HG03558 (cell line): ENCODE data around the gene PLSCR3.
"Not testable (repeated sequence)": the region's sequence is repeated elsewhere in the genome, so short reads cannot be mapped to it uniquely, and the experiment has no call there.

Source experiments
- ATAC-seq: cut with Tn5 transposase; IDR thresholded peaks from one replicate; pipeline ENCODE4 v1.9.1; 2021; ENCODE audit warnings: moderate number of reproducible peaks; ENCODE audit not compliant: unreplicated experiment; ENCODE audit errors: extremely low read depth

Gene PLSCR3

DNA sequence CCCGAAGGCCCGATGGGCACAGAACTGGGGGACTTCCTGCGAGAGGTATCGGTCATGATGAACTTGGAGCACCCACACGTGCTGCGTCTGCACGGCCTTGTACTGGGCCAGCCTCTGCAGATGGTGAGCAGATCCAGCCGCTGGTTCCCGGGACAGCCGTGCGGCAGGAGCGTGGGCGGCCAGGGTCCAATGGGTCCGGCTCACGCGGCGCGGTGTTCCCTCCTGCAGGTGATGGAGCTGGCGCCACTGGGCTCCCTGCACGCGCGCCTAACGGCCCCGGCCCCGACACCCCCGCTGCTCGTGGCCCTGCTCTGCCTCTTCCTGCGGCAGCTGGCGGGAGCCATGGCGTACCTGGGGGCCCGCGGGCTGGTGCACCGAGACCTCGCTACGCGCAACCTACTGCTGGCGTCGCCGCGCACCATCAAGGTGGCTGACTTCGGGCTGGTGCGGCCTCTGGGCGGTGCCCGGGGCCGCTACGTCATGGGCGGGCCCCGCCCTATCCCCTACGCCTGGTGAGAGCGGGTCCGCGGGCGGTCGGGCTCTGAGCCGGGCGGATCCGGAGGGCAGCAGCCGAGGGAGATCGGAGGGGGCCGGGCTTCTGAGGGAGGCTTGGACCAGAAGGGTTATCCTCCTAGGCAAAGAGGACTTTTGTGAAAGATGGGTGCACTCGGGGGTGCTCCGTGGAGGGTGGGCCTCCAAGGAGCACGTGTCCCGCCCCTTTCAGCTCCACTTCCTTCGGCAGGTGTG, 10.4 kb downstream of the PLSCR3 start:
- ATAC-seq, result no peak

DNA sequence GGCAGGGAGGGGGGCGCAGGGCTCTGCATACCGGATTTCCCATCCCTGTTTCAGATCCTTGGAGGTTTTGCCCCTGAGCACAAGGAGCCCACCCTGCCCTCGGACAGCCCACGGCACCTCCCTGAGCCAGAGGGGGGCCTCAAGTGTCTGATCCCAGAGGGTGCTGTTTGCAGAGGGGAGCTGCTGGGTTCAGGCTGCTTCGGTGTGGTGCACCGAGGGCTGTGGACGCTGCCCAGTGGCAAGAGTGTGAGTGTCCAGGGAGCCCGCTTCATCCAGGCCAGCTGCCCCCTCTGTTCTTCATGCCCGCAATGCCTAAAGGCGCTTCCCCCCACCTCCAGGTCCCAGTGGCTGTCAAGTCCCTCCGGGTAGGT, 11.0 kb downstream of the PLSCR3 start:
- no peak for ATAC-seq

DNA sequence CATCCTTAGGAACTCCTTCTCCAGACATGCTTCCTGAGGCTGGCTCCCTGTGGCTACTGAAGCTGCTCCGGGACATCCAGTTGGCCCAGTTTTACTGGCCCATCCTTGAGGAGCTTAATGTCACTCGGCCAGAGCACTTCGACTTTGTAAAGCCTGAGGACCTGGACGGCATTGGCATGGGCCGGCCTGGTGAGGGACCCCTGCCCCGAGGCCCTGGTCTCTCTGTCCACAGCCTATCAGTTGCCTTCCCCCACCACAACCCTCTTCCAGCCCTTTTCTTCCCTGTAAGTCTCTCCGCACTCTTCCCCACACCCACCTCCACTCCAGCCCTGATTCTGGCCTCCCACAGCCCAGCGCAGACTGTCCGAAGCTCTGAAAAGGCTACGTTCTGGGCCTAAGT, 11.4 kb downstream of the PLSCR3 start:
- no peak for ATAC-seq

DNA sequence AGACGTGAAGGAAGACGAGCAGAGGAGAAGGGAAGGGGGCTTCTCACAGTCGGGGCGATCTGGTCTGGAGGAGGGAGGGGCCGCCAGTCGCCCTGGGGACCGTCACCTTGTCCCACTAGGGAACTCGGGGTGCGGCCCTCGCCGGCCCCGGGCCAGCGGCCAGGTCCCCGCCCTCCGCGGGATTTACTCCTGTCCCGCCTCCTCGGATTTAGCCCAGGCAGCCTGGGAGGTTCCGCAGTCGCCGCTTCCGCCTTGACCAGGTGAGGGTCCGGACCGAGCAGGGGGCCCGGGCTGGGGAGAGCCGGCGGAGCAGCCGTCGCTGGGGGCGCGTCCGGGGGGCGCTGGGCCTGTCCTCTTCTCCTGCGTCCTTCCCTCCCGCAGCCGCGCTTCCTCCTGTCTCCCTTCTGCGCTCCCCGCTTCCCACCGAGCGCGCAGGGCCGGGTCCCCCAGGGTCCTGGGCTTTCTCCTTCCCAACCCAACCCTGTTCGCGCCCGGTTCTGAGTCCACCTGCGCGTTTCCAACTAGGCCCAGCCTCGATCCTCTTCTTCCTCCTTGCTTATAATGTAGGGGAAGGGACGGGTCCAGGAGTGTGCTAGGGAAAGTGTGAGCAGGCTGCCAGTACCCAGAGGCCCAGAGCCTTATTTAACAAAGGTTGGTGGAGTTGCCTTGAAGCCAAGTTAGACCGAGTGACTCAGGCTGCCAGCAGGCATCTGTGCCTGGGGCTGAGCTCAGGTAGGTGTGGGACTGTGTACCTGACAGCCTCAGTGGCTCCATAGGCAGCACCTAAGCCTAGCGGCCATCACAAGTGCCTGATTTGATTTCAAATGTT, 13.3 kb downstream of the PLSCR3 start, which contains the start of gene TNK1:
TNK1 (plus strand) TSS at position 235 of the 829 bp plus-strand sequence. CDS start 1,838 bp downstream, outside the sequence.
- ATAC-seq, result no peak

DNA sequence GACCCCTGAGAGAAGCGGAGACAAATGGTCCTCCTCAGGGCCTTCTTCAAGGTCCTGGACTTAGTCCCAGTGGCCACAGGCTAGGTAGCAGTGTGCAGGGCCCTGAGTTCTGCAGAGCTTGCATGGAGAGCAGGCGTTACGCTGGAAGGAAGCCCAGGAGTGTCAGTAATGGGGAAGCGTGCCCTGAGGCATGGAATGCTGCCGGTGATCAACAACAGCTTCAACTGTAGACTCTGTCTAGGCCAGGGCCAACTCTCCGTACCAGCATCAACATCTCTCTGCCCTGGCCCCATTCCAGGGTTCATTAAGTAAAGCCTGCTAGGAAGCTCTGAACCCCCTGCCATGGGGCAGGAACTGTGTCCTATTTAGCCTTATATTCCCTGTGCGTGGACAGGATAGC, 14.0 kb downstream of the PLSCR3 start:
- ATAC-seq, result no peak

DNA sequence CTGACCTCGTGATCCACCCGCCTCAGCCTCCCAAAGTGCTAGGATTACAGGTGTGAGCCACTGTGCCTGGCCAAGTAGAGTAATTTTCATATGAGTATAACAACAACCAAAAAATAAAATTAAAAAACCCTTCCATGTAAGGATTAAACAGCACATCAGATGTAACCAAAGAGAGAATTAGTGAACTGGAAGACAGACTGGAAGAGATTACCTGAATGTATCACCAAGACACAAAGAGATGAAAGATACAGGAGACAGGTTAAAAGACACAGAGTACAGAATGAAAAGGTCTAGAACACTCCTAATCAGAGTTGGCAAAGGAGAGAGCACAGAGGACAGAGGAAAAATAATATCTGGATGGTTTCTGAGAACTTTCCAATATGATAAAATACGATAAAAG, 15.2 kb downstream of the PLSCR3 start:
- no peak for ATAC-seq

DNA sequence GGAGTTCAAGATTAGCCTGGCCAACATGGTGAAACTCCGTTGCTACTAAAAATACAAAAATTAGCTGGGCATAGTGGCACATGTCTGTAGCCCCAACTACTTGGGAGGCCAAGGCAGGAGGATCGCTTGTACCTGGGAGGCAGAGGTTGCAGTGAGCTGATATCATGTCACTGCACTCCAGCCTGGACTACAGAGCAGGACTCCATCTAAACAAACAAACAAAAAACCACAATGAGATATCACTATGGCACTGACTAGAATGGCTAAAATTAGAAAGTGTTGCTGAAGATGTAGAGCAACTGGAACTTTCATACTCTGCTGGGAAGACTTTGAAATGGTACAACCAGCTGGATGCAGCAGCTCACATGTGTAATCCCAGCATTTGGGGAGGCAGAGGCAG, 20.0 kb downstream of the PLSCR3 start:
- no peak for ATAC-seq

DNA sequence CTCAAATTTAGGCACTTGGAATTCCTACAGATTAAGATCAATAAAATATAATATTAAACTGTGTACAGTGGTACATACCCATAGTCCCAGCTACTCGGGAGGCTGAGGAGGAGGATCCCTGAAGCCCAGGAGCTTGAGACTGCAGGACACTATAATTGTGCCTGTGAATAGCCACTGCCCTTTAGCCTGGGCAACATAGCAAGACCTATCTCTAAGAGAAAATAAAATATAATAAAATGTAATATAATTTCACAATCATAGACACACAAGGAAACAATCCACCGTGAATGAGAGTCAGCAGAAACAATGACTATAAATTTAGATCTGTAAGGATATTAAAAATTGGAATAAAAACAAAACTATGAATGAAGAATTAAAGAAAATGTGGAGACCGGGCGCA, 23.5 kb downstream of the PLSCR3 start:
- ATAC-seq, result no peak

DNA sequence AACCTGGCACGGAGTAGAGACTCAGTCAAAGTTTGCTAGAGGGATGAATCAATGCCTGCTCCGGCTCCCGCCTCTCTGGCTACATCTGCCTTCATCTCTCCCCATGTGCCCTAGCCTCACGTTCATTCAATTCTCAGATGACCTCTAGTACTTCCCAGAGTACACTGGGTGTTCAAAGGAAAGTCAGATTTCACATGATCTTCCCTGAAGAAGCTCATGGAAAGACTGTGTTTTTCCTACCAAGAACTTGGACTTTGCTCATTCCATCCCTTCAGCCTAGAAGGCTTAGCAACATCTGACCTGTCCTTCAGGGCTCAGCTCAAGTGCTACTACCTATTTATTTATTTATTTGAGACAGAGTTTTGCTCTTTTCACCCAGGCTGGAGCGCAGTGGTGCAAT, 24.5 kb downstream of the PLSCR3 start:
- ATAC-seq, result no peak

DNA sequence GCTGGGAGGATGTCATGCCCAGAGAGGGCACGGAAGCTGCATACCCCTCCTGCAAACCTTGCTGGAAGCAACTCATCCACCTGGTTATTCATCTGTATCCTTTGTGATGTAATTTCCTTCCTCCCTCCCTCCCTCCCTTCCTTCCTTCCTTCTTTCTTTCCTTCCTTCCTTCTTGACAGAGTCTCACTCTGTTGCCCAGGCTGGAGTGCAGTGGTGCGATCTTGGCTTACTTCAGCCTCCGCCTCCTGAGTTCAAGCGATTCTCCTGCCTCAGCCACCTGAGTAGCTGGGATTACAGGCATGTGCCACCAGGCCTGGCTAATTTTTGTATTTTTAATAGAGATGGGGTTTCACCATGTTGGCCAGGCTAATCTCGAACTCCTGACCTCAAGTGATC, 25.7 kb downstream of the PLSCR3 start:
- not testable (repeated sequence) for ATAC-seq

DNA sequence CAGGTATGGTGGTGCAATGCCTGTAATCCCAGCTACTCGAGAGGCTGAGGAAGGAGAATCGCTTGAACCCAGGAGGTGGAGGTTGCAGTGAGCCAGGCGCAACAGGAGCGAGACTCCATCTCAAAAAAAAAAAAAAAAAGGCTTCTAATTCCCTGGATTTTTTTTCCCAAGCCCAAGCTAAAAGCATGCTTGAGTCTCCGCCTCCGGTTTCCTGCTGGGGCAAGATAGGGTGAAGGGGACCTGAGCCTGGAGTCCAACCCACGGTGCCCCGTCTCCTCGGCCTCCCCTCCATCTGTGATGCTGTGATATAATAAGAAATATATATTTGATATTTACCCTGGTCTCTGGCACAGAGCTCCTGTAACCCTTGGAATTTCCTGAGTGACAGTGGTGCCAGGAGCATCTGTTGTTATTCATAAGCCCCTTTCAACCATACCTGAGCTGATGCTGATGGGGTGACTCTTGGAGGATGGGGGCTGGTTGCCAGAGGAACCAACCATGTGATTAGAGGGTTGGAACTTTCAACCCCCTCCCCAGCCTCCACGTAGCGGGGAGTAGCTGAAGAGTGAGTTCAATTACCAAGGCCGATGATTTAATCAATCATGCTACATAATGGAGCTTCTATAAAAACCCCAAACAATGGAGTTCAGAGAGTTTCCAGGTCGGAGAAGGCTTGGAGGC, 26.3 kb downstream of the PLSCR3 start:
- no peak for ATAC-seq

DNA sequence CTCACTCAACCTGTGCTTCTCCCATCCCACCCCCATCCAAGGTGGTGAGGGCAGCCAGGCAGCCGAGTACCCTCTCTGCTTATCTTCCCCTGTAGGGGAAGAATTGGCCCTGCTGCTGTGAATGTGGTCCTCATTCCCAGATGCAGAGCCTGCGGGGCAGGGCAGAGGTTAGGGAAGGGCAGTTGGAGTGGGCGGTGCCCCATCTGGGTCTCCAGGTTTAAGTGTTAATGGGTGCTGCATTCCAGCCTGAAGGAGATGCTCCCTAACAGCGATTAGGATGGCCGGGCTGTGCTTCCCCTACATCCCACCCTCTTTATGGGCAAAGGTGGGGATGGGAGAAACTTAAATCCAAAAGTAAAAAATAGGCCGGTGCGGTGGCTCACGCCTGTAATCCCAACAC, 27.2 kb downstream of the PLSCR3 start:
- ATAC-seq, result no peak

DNA sequence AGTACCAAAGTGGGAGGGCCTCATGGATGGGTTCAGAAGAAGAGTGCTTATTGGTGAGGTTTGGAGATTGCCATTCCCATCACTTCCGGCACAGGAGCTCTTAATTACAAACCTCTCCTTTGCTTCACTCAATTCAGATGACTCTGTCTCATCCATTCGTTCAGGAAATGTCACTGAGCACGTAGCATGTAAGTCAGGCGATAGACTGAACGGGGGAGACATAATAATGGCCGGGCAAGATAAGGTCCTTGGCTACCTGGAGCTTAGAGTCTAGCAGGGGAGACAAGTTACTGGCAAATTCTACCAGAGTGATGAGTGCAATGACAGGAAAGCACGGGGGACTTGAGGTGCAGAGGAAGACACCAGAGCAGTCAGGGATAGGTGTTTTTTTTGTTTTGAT, 28.4 kb downstream of the PLSCR3 start:
- not testable (repeated sequence) for ATAC-seq

DNA sequence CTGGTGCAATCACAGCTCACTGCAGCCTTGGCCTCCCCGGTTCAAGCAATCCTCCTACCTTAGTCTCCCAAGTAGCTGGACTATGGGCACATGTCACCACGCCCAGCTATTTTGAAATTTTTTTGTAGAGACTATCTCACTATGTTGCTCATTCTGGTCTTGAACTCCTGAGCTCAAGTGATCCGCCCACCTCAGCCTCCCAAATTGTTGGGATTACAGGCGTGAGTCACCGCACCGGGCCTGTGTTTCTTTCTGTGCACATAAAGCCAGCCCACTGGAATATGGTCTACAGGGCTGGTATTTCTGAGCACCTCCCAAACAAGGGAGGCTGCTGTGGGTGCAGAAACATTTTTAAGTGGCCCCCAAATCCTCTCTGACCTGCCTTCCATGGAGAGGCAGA, 31.0 kb downstream of the PLSCR3 start:
- ATAC-seq, result no peak

DNA sequence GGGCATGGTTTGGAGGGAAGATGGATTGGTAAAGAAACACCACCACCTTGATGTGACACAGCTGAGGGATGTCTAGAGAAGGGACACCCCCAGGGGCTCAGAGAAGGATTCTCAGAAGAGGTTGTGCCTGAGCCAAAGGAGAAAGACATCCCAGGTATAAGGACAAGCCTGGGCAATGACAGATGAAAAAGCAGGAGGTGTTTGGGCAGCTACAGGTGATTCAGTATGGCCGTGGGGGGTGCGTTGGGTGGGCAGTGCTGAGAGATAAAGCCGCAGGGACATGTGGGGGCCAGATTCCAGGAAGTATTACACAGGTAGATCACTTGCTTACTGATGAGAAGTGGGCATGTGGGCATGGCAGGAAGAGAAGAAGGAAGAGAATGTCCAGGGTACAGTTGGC, 32.4 kb downstream of the PLSCR3 start:
- ATAC-seq, result no peak

DNA sequence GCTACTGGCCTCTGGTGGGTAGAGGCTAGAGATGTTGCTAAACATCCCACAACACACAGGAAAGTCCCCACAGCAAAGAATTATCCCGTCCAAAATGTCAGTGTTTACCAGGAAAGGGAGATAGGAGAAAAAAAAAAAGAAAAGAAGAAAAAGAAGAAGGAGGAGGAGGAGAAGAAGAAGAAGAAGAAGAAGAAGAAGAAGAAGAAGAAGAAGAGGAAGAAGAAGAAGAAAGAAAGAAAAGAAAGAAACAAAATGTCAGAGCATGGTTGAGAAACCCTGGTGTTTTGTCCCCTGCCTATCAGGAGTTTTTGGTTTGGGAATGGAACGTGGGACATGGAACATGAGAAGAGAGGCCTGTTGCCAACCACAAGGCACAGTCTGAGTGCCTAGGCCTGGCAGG, 36.9 kb downstream of the PLSCR3 start:
- no peak for ATAC-seq

DNA sequence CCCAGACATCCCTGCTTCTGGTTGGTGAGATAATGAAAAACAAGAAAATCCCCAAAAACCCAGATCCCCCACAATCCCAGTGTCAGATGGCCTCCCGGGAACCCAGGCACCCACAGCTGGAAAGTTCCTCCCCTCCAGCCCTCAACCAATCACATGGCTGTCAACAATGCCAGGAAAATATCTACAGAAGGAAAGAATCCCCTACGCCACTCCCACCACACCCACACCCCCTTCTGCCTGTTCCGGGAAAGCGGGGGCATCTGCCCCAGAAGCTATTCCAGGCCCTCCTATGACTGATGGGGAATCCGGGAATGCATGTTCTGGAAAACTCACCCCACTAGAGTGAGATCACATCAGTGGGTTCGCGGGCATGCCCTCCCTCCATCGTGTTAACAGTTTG, 37.6 kb downstream of the PLSCR3 start:
- ATAC-seq, result no peak

DNA sequence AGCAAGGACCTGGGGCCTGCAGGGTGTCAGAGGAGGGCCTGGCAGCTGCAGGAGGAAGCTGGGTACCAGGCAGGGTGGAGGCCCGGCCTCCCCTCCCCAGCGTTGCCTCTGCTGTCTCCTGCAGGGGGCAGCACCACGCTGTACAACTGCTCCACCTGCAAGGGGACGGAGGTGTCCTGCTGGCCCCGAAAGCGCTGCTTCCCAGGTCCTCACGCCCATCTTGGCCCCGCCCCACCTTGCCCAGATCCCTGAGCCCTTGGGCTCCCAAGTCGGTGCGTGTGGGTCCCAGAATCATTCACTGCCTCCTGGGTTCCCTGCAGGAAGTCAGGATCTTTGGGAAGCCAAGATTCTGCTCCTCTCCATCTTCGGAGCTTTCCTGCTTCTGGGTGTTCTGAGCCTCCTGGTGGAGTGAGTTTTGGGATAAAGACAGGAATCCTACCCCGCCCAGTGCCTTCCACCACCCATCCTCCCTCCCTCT, 38.2 kb downstream of the PLSCR3 start:
- no peak for ATAC-seq

DNA sequence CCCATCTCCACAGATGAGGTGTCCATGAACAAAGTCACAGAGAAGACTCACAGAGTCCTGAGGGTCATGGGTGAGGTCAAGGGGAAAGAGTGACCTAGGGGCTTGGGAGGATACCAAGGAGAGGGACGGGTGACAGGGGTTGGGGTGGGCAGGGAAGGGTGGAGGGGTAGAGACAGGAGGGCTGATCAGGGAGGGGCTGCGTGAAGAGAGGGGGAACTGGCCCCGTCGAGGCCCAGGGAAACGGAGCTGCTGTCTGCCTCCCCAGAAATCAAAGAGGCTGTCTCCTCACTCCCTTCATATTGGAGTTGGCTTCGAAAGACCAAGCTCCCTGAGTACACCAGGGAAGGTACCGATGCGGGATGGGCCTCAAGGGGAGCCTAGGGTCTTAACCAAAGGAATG, 38.8 kb downstream of the PLSCR3 start:
- ATAC-seq, result no peak

DNA sequence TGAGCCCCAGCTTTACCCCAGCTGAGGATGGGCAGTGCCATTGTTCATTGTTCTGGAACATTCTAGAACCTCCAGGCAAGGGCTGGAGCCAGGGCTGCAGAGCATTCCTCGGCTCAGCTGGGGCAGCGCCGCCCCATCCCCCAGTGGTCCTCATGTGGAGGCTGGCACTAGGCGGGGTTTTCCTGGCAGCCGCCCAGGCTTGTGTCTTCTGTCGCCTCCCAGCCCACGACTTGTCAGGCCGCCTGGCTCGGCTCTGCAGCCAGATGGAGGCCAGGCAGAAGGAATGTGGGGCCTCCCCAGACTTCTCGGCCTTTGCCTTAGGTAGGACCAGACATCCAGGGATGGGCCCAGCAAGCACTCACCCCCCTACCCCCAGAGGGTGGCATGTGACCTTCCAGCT, 39.3 kb downstream of the PLSCR3 start, which contains the start of gene TMEM95:
TMEM95 (plus strand) TSS at position 104 of the 400 bp plus-strand sequence; CDS start at position 153, 49 bp downstream.
- no peak for ATAC-seq
